Loucy (cell line): ENCODE results near the gene KCNN3.

Source experiments
- H2AFZ ChIP-seq: fragments of 200-600 bp; sonication (generic); 2 replicates; pipeline ENCODE4 v1.6.0; 2016; ENCODE audit warnings: antibody characterized with exemption, mild to moderate bottlenecking, low read length, moderate library complexity
- H3F3A ChIP-seq: fragments of 200-600 bp; 2 replicates; pipeline ENCODE4 v1.6.0; 2016; ENCODE audit warnings: antibody characterized with exemption, low read depth, mild to moderate bottlenecking
- H3K27me3 ChIP-seq: fragments of 200-600 bp; sonication (generic); 2 replicates; pipeline ENCODE4 v1.6.1; 2014; ENCODE audit warnings: low read length, mild to moderate bottlenecking; ENCODE audit not compliant: insufficient read depth, poor library complexity, severe bottlenecking
- H3K36me3 ChIP-seq: fragments of 200-600 bp; sonication (generic); 2 replicates; pipeline ENCODE4 v1.6.1; 2016; ENCODE audit warnings: low read length; ENCODE audit not compliant: insufficient read depth
- H3K4me1 ChIP-seq: fragments of 200-600 bp; sonication (generic); 2 replicates; pipeline ENCODE4 v1.5.1; 2014; ENCODE audit warnings: low read length, mild to moderate bottlenecking; ENCODE audit not compliant: insufficient read depth, poor library complexity, severe bottlenecking
- H3K4me2 ChIP-seq: fragments of 200-600 bp; sonication (generic); 2 replicates; pipeline ENCODE4 v1.6.0; 2014; ENCODE audit warnings: antibody characterized with exemption, low read length, low read depth, mild to moderate bottlenecking; ENCODE audit not compliant: poor library complexity, severe bottlenecking
- H3K4me3 ChIP-seq: fragments of 200-600 bp; sonication (generic); 2 replicates; pipeline ENCODE4 v1.5.1; 2014; ENCODE audit warnings: low read length, mild to moderate bottlenecking, mixed read lengths; ENCODE audit not compliant: poor library complexity, severe bottlenecking
- H3K79me2 ChIP-seq: fragments of 200-600 bp; sonication (generic); 2 replicates; pipeline ENCODE4 v1.6.1; 2014; ENCODE audit warnings: low read length; ENCODE audit not compliant: insufficient read depth
- H3K9ac ChIP-seq: fragments of 200-600 bp; sonication (generic); 2 replicates; pipeline ENCODE4 v1.6.0; 2014; ENCODE audit warnings: mild to moderate bottlenecking, low read depth, low read length, moderate library complexity; ENCODE audit not compliant: poor library complexity, severe bottlenecking
- H3K9me2 ChIP-seq: fragments of 200-600 bp; sonication (generic); replicated peaks from 2 replicates; pipeline ENCODE4 v1.6.1; 2016; ENCODE audit warnings: low read depth, low read length, mixed read lengths
- H3K9me3 ChIP-seq: fragments of 200-600 bp; sonication (generic); 2 replicates; pipeline ENCODE4 v1.6.1; 2014; ENCODE audit warnings: mild to moderate bottlenecking, antibody characterized with exemption, low read length, low read depth; ENCODE audit not compliant: insufficient read depth
- H4K20me1 ChIP-seq: fragments of 200-600 bp; sonication (generic); 2 replicates; pipeline ENCODE4 v1.6.0; 2014; ENCODE audit warnings: antibody characterized with exemption, low read length, mild to moderate bottlenecking; ENCODE audit not compliant: insufficient read depth, poor library complexity, severe bottlenecking
- CTCF ChIP-seq: fragments of 200-600 bp; sonication (generic); conservative IDR thresholded peaks from 2 replicates; pipeline ENCODE4 v1.5.1; 2014; ENCODE audit warnings: mild to moderate bottlenecking, antibody characterized with exemption, low read length
- EZH2phosphoT487 ChIP-seq: fragments of 200-600 bp; IDR thresholded peaks from 2 replicates; pipeline ENCODE4 v1.6.1; 2018; ENCODE audit warnings: antibody characterized with exemption, mild to moderate bottlenecking, moderate library complexity, borderline replicate concordance

The KCNN3 gene

GRCh38 chr1:154806333-154806732, 63.7 kb downstream of the KCNN3 start:
- Histone ChIP-seq H3K9ac (no peak overlapping the region), H3K79me2 (no peaks in the 10 kb centered on the region), H3K9me2 (no peaks in the 10 kb centered on the region), H3K4me3 (no peak overlapping the region), H3K4me2 (no peak overlapping the region), H4K20me1 (no peaks in the 10 kb centered on the region), H3K36me3 (no peaks in the 10 kb centered on the region), H3F3A (no peaks in the 10 kb centered on the region), H3K4me1 (peaks cover 39% of the 10 kb centered on the region), H3K9me3 (no peaks in the 10 kb centered on the region), H3K27me3 (no peaks in the 10 kb centered on the region), H2AFZ (no peak overlapping the region)
- no peak for TF ChIP-seq EZH2phosphoT487
- TF ChIP-seq CTCF = no peak

- H3K9ac ChIP-seq = no peak overlapping the region
- H3K36me3 ChIP-seq = no peaks in the 10 kb centered on the region
- no peaks in the 10 kb centered on the region for H3K79me2 ChIP-seq
- H3K4me1 ChIP-seq = peaks cover 14% of the 10 kb centered on the region
- H3K4me3 ChIP-seq = no peak overlapping the region
- H3K27me3 ChIP-seq = no peaks in the 10 kb centered on the region
- H4K20me1 ChIP-seq = no peaks in the 10 kb centered on the region
- no peak overlapping the region for H3K4me2 ChIP-seq
- no peak for TF ChIP-seq CTCF
- TF ChIP-seq EZH2phosphoT487 = no peak
- H3K9me3 ChIP-seq = no peaks in the 10 kb centered on the region
- H3F3A ChIP-seq = no peaks in the 10 kb centered on the region
- H3K9me2 ChIP-seq = no peaks in the 10 kb centered on the region
- no peak overlapping the region for H2AFZ ChIP-seq
Observed at GRCh38 chr1:154802982-154803920, 66.8 kb downstream of the KCNN3 start.

- TF ChIP-seq EZH2phosphoT487 = no peak
- TF ChIP-seq CTCF = no peak
- no peaks in the 10 kb centered on the region for H3K9me2 ChIP-seq
- H3K4me3 ChIP-seq = no peak overlapping the region
- H2AFZ ChIP-seq = no peak overlapping the region
- no peaks in the 10 kb centered on the region for H3K27me3 ChIP-seq
- H3K36me3 ChIP-seq = no peaks in the 10 kb centered on the region
- H3K9me3 ChIP-seq = no peaks in the 10 kb centered on the region
- no peak overlapping the region for H3K4me2 ChIP-seq
- H3F3A ChIP-seq = no peaks in the 10 kb centered on the region
- H3K79me2 ChIP-seq = no peaks in the 10 kb centered on the region
- peaks cover 14% of the 10 kb centered on the region for H3K4me1 ChIP-seq
- H4K20me1 ChIP-seq = no peaks in the 10 kb centered on the region
- no peak overlapping the region for H3K9ac ChIP-seq
Observed at GRCh38 chr1:154802336-154802969, 67.6 kb downstream of the KCNN3 start.
